ENCODE measurements around the gene UNC80. TPM values are rescaled to one million over a fixed set of nuclear protein-coding genes. Genes with fewer than 3 reads are reported as not detected.

Gene UNC80, protein sequence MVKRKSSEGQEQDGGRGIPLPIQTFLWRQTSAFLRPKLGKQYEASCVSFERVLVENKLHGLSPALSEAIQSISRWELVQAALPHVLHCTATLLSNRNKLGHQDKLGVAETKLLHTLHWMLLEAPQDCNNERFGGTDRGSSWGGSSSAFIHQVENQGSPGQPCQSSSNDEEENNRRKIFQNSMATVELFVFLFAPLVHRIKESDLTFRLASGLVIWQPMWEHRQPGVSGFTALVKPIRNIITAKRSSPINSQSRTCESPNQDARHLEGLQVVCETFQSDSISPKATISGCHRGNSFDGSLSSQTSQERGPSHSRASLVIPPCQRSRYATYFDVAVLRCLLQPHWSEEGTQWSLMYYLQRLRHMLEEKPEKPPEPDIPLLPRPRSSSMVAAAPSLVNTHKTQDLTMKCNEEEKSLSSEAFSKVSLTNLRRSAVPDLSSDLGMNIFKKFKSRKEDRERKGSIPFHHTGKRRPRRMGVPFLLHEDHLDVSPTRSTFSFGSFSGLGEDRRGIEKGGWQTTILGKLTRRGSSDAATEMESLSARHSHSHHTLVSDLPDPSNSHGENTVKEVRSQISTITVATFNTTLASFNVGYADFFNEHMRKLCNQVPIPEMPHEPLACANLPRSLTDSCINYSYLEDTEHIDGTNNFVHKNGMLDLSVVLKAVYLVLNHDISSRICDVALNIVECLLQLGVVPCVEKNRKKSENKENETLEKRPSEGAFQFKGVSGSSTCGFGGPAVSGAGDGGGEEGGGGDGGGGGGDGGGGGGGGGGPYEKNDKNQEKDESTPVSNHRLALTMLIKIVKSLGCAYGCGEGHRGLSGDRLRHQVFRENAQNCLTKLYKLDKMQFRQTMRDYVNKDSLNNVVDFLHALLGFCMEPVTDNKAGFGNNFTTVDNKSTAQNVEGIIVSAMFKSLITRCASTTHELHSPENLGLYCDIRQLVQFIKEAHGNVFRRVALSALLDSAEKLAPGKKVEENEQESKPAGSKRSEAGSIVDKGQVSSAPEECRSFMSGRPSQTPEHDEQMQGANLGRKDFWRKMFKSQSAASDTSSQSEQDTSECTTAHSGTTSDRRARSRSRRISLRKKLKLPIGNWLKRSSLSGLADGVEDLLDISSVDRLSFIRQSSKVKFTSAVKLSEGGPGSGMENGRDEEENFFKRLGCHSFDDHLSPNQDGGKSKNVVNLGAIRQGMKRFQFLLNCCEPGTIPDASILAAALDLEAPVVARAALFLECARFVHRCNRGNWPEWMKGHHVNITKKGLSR (N-terminal part only)
- total RNA-seq = not detected in 2 replicates

DNA sequence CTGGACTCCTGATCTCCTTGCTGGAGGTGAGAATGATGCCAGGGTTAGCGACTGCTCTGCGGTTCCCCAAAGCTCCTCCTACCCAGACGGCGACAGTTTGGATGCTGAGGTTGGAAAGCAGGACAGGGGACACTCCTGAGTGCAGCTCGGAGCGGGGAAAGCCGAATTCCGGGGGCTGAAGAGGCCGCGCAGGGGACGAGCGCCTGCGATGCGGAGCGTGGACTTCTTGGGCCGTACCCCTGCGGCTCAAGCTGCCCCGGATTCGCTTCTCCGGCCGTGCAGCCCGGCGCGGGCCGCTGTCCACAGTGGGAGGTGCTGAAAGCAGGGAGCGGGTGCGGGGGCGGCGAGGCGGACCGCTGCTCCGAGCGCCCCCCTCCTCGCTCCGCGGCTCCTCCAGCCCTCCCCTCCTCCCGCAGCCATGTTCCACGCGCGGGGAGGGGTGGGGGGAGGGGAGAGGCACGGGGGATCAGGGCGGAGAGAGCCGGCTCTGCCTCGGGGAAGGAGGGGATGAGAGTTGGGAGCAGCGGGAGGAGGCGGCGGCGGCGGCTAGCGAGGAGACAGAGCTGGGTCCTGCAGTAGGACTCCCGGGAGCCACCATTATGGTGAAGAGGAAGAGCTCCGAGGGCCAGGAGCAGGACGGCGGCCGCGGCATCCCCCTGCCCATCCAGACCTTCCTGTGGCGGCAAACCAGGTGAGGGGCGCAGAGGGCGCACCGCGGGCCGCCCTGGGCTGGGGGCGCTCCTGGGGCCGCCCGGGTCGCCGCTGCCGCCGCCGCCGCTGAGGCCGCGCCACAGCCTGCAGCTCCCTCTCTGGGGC lies at the start of gene UNC80:
Gene UNC80, plus strand, starts transcription at position 359 of the 816 bp plus-strand sequence. Its CDS starts 241 bp downstream, at position 600.
- intact Hi-C loops (cut with micrococcal nuclease) = no loop called here
- DNase-seq = no peak
- Mint-ChIP-seq H3K4me1 (no peaks in the 10 kb centered on the region), H3K4me3 (no peak within 1 kb of the TSS), H3K36me3 (ENCODE audit: low read depth) (no peaks in the 10 kb centered on the region), H3K27ac (no peak within 1 kb of the TSS), H3K27me3 (peaks cover 22% of the 10 kb centered on the region), H3K9me3 (no peaks in the 10 kb centered on the region)
- TF ChIP-seq, protein P1, sequence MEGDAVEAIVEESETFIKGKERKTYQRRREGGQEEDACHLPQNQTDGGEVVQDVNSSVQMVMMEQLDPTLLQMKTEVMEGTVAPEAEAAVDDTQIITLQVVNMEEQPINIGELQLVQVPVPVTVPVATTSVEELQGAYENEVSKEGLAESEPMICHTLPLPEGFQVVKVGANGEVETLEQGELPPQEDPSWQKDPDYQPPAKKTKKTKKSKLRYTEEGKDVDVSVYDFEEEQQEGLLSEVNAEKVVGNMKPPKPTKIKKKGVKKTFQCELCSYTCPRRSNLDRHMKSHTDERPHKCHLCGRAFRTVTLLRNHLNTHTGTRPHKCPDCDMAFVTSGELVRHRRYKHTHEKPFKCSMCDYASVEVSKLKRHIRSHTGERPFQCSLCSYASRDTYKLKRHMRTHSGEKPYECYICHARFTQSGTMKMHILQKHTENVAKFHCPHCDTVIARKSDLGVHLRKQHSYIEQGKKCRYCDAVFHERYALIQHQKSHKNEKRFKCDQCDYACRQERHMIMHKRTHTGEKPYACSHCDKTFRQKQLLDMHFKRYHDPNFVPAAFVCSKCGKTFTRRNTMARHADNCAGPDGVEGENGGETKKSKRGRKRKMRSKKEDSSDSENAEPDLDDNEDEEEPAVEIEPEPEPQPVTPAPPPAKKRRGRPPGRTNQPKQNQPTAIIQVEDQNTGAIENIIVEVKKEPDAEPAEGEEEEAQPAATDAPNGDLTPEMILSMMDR (IDR thresholded peaks at IDR 0.05) = no peak
- CTCF ChIA-PET = no interaction called here
- POLR2A ChIA-PET = no interaction called here
- ATAC-seq (ENCODE audit: low read depth) = no peak

DNA sequence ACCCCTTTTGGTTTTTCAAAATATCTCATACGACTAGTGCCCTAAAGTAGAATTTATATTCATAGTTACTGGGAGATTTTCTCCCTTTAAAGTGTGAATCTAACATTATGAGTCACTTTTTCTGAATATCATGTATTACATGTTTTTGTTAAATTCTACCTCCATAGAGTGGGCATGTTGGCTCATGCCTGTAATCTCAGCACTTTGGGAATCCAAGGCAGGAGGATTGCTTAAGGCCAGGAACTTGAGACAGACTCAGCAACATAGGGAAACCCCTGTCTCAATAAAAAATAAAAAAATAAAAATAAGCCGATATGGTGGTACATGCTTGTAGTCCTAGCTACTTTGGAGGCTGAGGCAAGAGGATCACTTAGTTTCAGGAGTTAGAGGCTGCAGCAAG lies 45.3 kb upstream of the UNC80 start:
- no peak for ATAC-seq (ENCODE audit: low read depth)
- no peak for DNase-seq
- H3K4me3 Mint-ChIP-seq = no peak overlapping the region
- H3K36me3 Mint-ChIP-seq (ENCODE audit: low read depth) = no peaks in the 10 kb centered on the region
- no peaks in the 10 kb centered on the region for H3K9me3 Mint-ChIP-seq
- ChIA-PET CTCF (no interaction called here), POLR2A (no interaction called here)
- H3K4me1 Mint-ChIP-seq = no peaks in the 10 kb centered on the region
- TF ChIP-seq, protein P1 (IDR thresholded peaks at IDR 0.05) = no peak
- no peaks in the 10 kb centered on the region for H3K27me3 Mint-ChIP-seq
- intact Hi-C loops (cut with micrococcal nuclease) = no loop called here
- H3K27ac Mint-ChIP-seq = no peak overlapping the region

DNA sequence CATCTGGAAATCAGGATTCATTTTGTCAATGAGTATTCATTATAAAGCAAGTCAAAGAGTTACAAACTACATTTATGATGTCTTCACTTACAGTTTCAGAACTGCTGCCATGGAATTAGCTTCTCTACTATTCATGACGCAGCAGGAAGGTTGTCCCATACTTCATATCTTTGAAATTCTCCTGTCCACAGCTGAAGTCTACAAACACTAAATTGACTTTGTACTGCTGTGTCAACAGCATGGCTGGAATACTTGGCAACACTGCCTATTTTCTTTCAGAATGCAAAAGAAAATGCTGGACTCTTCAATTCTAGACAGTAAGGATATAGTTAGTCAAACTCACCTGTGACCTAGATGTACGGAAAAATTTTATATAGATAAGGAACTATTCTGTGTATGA lies 44.6 kb upstream of the UNC80 start:
- ChIA-PET CTCF (no interaction called here), POLR2A (no interaction called here)
- intact Hi-C loops (cut with micrococcal nuclease) = no loop called here
- no peak for DNase-seq
- H3K36me3 Mint-ChIP-seq (ENCODE audit: low read depth) = no peaks in the 10 kb centered on the region
- no peak overlapping the region for H3K27ac Mint-ChIP-seq
- H3K4me3 Mint-ChIP-seq = no peak overlapping the region
- no peaks in the 10 kb centered on the region for H3K9me3 Mint-ChIP-seq
- H3K27me3 Mint-ChIP-seq = no peaks in the 10 kb centered on the region
- TF ChIP-seq, protein P1 (IDR thresholded peaks at IDR 0.05) = no peak
- no peak for ATAC-seq (ENCODE audit: low read depth)
- no peaks in the 10 kb centered on the region for H3K4me1 Mint-ChIP-seq

DNA sequence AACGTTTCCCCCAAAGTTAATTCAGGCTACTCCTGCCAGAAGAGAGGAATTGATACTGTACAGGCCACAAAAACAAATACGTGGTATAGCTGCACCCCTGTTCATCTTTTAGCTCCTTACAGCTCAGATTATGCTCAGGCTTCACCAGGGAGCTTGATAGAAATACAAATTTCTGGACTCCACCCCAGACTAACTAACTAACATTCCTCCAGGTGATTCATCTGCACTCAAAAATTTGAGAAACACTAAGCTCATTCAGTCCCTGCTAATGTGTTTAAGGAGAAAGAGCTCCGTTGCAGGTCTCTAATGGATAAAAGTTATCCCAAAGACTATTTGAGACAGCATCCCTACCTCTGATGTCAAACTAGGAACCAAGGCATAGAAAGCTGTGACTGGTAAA lies 36.8 kb upstream of the UNC80 start:
- DNase-seq (no peak), ATAC-seq (ENCODE audit: low read depth) (no peak)
- POLR2A ChIA-PET = no interaction called here
- CTCF ChIA-PET = no interaction called here
- TF ChIP-seq, protein P1 (IDR thresholded peaks at IDR 0.05) = no peak
- H3K9me3 Mint-ChIP-seq = no peaks in the 10 kb centered on the region
- intact Hi-C loops (cut with micrococcal nuclease) = no loop called here
- no peak overlapping the region for H3K27ac Mint-ChIP-seq
- no peaks in the 10 kb centered on the region for H3K36me3 Mint-ChIP-seq (ENCODE audit: low read depth)
- H3K27me3 Mint-ChIP-seq = no peaks in the 10 kb centered on the region
- H3K4me3 Mint-ChIP-seq = no peak overlapping the region
- no peaks in the 10 kb centered on the region for H3K4me1 Mint-ChIP-seq

Data from activated B cell treated with CpG ODN at 0.5 μM for 24 hours (primary cell).